ENCODE measurements around the gene PLEK2. TPM values are rescaled to one million over a fixed set of nuclear protein-coding genes. Genes with fewer than 3 reads are reported as not detected.

Gene PLEK2, protein sequence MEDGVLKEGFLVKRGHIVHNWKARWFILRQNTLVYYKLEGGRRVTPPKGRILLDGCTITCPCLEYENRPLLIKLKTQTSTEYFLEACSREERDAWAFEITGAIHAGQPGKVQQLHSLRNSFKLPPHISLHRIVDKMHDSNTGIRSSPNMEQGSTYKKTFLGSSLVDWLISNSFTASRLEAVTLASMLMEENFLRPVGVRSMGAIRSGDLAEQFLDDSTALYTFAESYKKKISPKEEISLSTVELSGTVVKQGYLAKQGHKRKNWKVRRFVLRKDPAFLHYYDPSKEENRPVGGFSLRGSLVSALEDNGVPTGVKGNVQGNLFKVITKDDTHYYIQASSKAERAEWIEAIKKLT
- 14.9 and 27.0 TPM in 2 replicates for total RNA-seq

GRCh38 chr14:67411820-67412421 lies at the start of gene PLEK2:
Gene PLEK2 (minus strand): TSS chr14:67412165. CDS start chr14:67412059, 106 bp downstream.

DNA sequence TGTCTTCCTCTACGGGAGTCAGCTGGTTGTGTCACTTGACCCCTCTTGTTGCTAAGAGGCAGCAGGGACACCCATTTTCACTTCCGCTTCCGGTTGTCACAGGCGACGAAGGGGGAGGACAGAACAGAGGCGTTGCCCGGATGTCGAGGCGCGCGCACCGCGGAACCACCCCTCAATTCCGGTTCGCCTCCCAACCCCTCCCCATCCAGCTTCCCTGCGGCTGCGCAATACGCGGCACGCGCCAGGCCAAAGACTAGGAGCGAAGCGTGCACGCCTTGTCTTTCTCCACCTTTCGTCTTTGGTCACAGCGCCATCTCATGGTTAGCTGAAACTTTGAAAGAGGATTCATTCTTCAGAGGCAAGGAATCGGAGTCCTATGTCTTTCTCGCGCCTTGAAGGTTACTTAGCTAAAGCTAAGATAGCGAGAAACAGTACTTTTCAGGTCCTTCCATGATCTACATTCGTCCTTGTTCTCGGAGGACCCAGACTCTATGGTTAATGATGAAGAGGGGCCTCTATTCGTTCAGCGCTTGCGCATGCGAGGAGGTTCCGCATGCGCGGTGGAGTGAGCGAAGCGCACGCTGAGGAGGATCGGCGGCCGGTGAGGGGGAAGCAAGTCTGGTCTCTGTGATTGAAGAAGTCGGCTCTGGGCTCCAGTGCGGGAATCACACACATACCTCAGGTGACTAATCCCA lies 52.0 kb downstream of the PLEK2 start, which contains the start of the genes ATP6V1D and EIF2S1:
Gene ATP6V1D, minus strand, starts transcription at position 30 of the 695 bp plus-strand sequence. CDS start 106 bp downstream, outside the sequence.
Gene EIF2S1, plus strand, starts transcription at position 554 of the 695 bp plus-strand sequence. CDS start 4,440 bp downstream, outside the sequence.

Other genes with a start within 250 kb of the PLEK2 start
- under 0.01 TPM in 1 of 2 replicates, not detected in the other for gene GARIN2, start 222.7 kb downstream of the PLEK2 start, total RNA-seq
- gene PALS1, start 170.7 kb downstream of the PLEK2 start, total RNA-seq = 24.7 and 33.4 TPM in 2 replicates
- 110 and 116 TPM in 2 replicates for gene ATP6V1D, start 52.4 kb downstream of the PLEK2 start, total RNA-seq
- 376 and 438 TPM in 2 replicates for gene EIF2S1, start 51.8 kb downstream of the PLEK2 start, total RNA-seq
- under 0.01 and 0.15 TPM in 2 replicates for gene TMEM229B, start 76.6 kb upstream of the PLEK2 start, total RNA-seq
- under 0.01 TPM in 2 replicates for gene PLEKHH1, start 121.1 kb upstream of the PLEK2 start, total RNA-seq
- 12.3 TPM in 2 replicates for gene PIGH, start 188.1 kb upstream of the PLEK2 start, total RNA-seq
- gene ARG2, start 207.8 kb upstream of the PLEK2 start, total RNA-seq = 33.0 and 61.1 TPM in 2 replicates

Data from epithelial cell of umbilical artery (primary cell).